Heart left ventricle (tissue), 16 donors: ENCODE results near the gene CCDC60. TPM values are rescaled to one million over a fixed set of nuclear protein-coding genes. Genes with fewer than 3 reads are reported as not detected.

Experiments
- ATAC-seq, 4 donors: fragments of 200-7000 bp; cut with Tn5 transposase; one replicate each; pipeline ENCODE4 v1.9.1; 2020 to 2022; ENCODE audit warnings: moderate library complexity in 4 of 4, mild to moderate bottlenecking in 3 of 4, moderate number of reproducible peaks in 1 of 4
- DNase-seq, 5 donors: peaks; one replicate each; pipeline ENCODE4 v3.0.0-alpha.2; 2020
- H3K27ac ChIP-seq, 12 donors: fragments of 200-600 bp; sonication (generic) in 4 of 12; one replicate each; pipeline versions ENCODE4 v1.5.0 to v1.8.0; 2016 to 2022; ENCODE audit warnings: mild to moderate bottlenecking in 2 of 12
- H3K27me3 ChIP-seq, 9 donors: fragments of 200-600 bp; sonication (generic) in 2 of 9; one replicate each; pipeline versions ENCODE4 v1.5.1 to v1.8.0; 2016 to 2022; ENCODE audit warnings: mild to moderate bottlenecking in 3 of 9
- H3K36me3 ChIP-seq, 9 donors: fragments of 200-600 bp; sonication (generic) in 2 of 9; one replicate each; pipeline versions ENCODE4 v1.5.0 to v1.8.0; 2018 to 2022; ENCODE audit warnings: mild to moderate bottlenecking in 2 of 9
- H3K4me1 ChIP-seq, 12 donors: fragments of 200-600 bp; sonication (generic) in 4 of 12; one replicate each; pipeline versions ENCODE4 v1.5.0 to v1.8.0; 2016 to 2022; ENCODE audit warnings: mild to moderate bottlenecking in 3 of 12
- H3K4me3 ChIP-seq, 12 donors: fragments of 200-600 bp; sonication (generic) in 4 of 12; one replicate each; pipeline versions ENCODE4 v1.5.0 to v1.8.0; 2017 to 2022; ENCODE audit warnings: mild to moderate bottlenecking in 9 of 12, moderate library complexity in 4 of 12
- H3K9me3 ChIP-seq, 12 donors: fragments of 200-600 bp; sonication (generic) in 4 of 12; one replicate each; pipeline versions ENCODE4 v1.5.0 to v1.8.0; 2016 to 2022; ENCODE audit warnings: mild to moderate bottlenecking in 1 of 12
- CTCF ChIP-seq, 12 donors: fragments of 200-600 bp; sonication (generic) in 4 of 12; IDR thresholded peaks; one replicate each; pipeline versions ENCODE4 v1.5.0 to v1.8.0; 2018 to 2022; ENCODE audit warnings: antibody characterized with exemption in 12 of 12, mild to moderate bottlenecking in 5 of 12
- POLR2A ChIP-seq, 2 donors: fragments of 450-650 bp; IDR thresholded peaks; one replicate each; pipeline ENCODE4 v1.6.1; 2017; ENCODE audit warnings: antibody characterized with exemption in 2 of 2, mild to moderate bottlenecking in 2 of 2, moderate library complexity in 2 of 2
- WGBS, 4 donors: extraction: QIAGEN DNeasy Blood & Tissue Kit in 2 of 4; methylation state at CpG; one replicate each; pipeline versions ENCODE4 v1.1.5 to v1.1.7; 2013 to 2018; 5-methylcytosine and 5-hydroxymethylcytosine counted together
- intact Hi-C, 10 donors: fragments of 100-400 bp; cut with DNase I; formaldehyde crosslinking; loops; one replicate each; pipeline versions ENCODE4 v1.11.1 to v1.14.2; 2022
- polyA plus RNA-seq, 2 donors: library from polyadenylated mRNA; stranded (reverse); fragments of 200-250 nt; gene quantifications; one replicate each; pipeline ENCODE4 v1.2.3, GENCODE V29; 2013
- total RNA-seq, 9 donors: library from RNA; depleted of rRNA in 2 of 9; stranded (reverse); fragments of >200 nt in 2 of 9; fragmentation: NEBNext Ultra II Directional in 3 of 9; extraction: Animal tissue kit (Norgen Biotek cat#: 25700) in 3 of 9; gene quantifications; one replicate each; pipeline versions ENCODE4 v1.1.0 to v1.2.4, GENCODE V29; 2016 to 2023
- donor health status: ischemic (EF 13 %, LVEDD 7.1; RV severe dilation, severe dysfunction).
- donor health status: healthy with polysubstance abuse.
- donor health status: DM: no; HTN: yes; CAD: no.
- donor health status: DM: no; HTN: no; CAD: no.
- donor health status: ischemic (EF 25% LVEDD 6.9; RV normal size, moderate dysfunction).
- donor health status: ischemic (EF 25% LVEDD 5.7; RV mildly dilated, moderate dysfunction).
- donor health status: healthy.
- donor health status: DM: yes; HTN: yes; CAD: no.
- donor health status: ischemic (EF 35%, LVEDD 5.7; RV mildly dilated, moderate dysfunction).
- donor health status: nonischemic (EF 11% LVEDD 7.7; RV severe dilation, severe dysfunction).
- donor health status: DM: yes; HTN: yes; CAD: no.
- donor health status: PGD.
- donor health status: ischemic (EF 29% LVEDD 5.4; RV normal size, mild dysfunction).
- donor health status: nonischemic (EF 23%, LVEDD 6.1; RV moderate dilation, normal function).

CCDC60 gene
- total and polyA plus RNA-seq, 11 donors, result not detected

GRCh38 chr12:119389687-119390086 lies 55.2 kb downstream of the CCDC60 start:
- intact Hi-C loops, result no loop called here
- H3K27me3 ChIP-seq, result no peaks in the 10 kb centered on the region
- no peak overlapping the region for H3K27ac ChIP-seq
- TF ChIP-seq POLR2A (IDR thresholded peaks at IDR 0.05) (no peak), CTCF (IDR thresholded peaks at IDR 0.05) (no peak)
- DNase-seq, result no peak
- H3K4me1 ChIP-seq, result peaks cover 0 to 11% (median 0%) of the 10 kb centered on the region in 12 donors
- ATAC-seq, result no peak
- H3K4me3 ChIP-seq, result no peak overlapping the region
- H3K36me3 ChIP-seq, result no peaks in the 10 kb centered on the region
- H3K9me3 ChIP-seq, result no peaks in the 10 kb centered on the region

GRCh38 chr12:119391673-119392072 lies 57.1 kb downstream of the CCDC60 start:
- no peaks in the 10 kb centered on the region for H3K36me3 ChIP-seq
- no peak for ATAC-seq
- H3K27me3 ChIP-seq, result no peaks in the 10 kb centered on the region
- 44 to 60% (median 57%) methylated on average over 5 of the region's 5 CpGs for WGBS, 4 donors
- H3K9me3 ChIP-seq, result no peaks in the 10 kb centered on the region
- H3K4me3 ChIP-seq, result no peak overlapping the region
- TF ChIP-seq POLR2A (IDR thresholded peaks at IDR 0.05), result no peak
- TF ChIP-seq CTCF (IDR thresholded peaks at IDR 0.05), result no peak
- peaks cover 0 to 7% (median 0%) of the 10 kb centered on the region in 12 donors for H3K4me1 ChIP-seq
- DNase-seq, result no peak
- intact Hi-C loops, result no loop called here
- H3K27ac ChIP-seq, result no peak overlapping the region

GRCh38 chr12:119393677-119394076 lies 59.1 kb downstream of the CCDC60 start:
- TF ChIP-seq POLR2A (IDR thresholded peaks at IDR 0.05), result no peak
- no peak for TF ChIP-seq CTCF (IDR thresholded peaks at IDR 0.05)
- Histone ChIP-seq H3K4me1 (peaks cover 0 to 7% (median 0%) of the 10 kb centered on the region in 12 donors), H3K27ac (no peak overlapping the region), H3K27me3 (no peaks in the 10 kb centered on the region), H3K9me3 (peaks cover 0 to 6% (median 0%) of the 10 kb centered on the region in 12 donors), H3K36me3 (no peaks in the 10 kb centered on the region), H3K4me3 (no peak overlapping the region)
- 50 to 54% (median 54%) methylated on average over 4 of the region's 4 CpGs for WGBS, 4 donors
- no peak for ATAC-seq
- no peak for DNase-seq
- intact Hi-C loops, result no loop called here

GRCh38 chr12:119397540-119397939 lies 63.0 kb downstream of the CCDC60 start:
- H3K9me3 ChIP-seq, result peaks cover 0 to 8% (median 0%) of the 10 kb centered on the region in 12 donors
- no peak for TF ChIP-seq POLR2A (IDR thresholded peaks at IDR 0.05)
- no peak for TF ChIP-seq CTCF (IDR thresholded peaks at IDR 0.05)
- H3K36me3 ChIP-seq, result no peaks in the 10 kb centered on the region
- intact Hi-C loops, result no loop called here
- H3K27me3 ChIP-seq, result no peaks in the 10 kb centered on the region
- WGBS, 4 donors, result 91 to 100% (median 95%) methylated on average over 1 to 10 of the region's 10 CpGs; no CpG with 5 or more reads in 1 of the 4 donors
- H3K27ac ChIP-seq, result no peak overlapping the region
- no peak overlapping the region for H3K4me3 ChIP-seq
- DNase-seq (no peak), ATAC-seq (no peak)
- H3K4me1 ChIP-seq, result no peaks in the 10 kb centered on the region
